EH (cell line): Measurements from ENCODE around the gene SF1.
A peak's percentile ranks its signal among the peaks of the same experiment; 100 is the strongest.

ENCODE experiments used
- DNase-seq: peaks from one replicate; pipeline ENCODE4 v3.0.0-alpha.2; 2015; ENCODE audit warnings: low read depth

The SF1 gene

DNA sequence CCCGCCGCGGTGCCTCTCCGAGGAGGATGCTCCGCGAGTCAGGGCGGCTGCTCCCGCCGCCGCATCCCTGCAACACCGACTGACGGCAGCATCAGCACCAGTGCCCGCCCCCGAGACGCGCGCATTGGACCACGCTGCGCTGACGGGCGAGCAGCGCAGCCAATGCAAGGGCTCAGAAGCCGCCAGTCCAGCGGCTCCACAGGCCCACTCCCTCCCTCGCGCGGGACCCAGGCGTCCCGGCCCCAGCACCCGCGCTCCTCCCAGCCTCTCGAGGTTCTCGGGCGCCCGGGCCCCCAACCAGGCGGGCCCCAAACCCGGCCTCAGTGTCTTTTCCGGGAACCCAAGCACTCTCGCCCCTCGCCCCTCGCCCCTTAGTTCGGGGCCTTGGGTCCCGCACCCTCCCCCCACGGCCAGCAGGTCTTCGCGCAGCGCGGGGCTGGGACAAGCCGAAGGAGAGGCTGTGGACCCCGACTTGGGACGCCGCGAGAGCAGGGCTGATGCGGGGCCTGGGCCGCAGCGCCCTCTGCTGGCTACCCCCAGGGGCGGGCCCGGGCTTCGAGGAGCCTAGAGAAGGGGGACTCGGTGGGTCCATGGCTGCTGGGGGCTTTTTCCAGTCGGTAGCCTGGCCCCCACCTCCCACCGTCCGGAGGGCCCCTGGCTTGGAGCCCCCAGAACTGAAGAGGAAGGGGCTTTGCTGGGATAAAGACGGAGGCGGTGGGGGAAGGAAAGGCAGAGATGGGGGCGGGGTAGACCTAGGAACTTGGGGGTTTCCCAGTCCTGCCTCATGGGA, 55.0 kb downstream of the SF1 start, which contains the start of gene NRXN2:
Gene NRXN2, minus strand, starts transcription at position 81 of the 790 bp plus-strand sequence. CDS start 9,498 bp downstream, outside the sequence.
- peak; percentile 84 for DNase-seq

DNA sequence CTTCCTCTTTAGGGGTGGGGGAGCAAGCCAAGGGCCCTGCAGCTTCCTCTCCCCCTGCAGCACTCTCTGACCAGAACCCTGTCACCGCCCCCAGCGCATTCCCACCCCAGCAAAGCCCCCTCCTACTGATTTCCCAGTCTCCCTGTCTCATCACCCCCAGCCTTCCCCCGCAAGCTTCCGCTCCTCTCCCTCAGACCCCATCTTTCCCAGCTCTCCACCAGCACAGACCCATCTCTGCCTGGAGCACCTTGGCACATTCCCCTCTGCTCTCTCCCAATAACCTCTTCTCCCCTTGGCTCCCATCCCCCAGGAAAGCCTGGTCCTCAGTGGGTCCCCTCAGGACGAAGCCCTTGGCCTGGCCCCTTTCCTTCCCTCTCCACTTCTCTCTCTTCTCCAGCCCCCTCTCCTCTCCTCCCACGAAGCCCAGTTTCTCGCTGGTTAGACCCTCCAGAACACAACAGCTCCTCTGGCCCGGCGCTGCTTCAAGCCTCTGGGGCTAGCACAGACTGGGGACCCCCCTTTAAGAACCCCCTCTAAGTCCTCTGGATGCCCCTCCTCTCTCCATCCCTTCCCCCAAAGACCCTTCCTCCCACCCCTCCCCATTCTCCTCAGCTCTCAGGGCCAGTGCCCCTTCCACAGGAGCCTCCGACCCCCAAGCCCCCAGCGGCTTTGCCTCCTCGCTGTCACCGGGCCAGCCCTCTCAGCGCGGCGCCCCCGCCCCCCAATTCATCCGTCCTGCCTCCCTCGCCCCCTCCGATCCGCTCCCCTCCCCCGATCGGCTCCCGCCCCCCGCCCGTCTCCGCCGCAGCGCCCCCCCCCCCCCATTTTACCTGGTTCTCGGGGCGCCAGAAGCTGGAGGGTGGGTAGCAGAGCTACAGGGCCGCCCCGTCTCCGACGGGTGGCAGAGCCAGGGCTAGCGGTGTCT, 55.9 kb downstream of the SF1 start:
- DNase-seq = no peak

DNA sequence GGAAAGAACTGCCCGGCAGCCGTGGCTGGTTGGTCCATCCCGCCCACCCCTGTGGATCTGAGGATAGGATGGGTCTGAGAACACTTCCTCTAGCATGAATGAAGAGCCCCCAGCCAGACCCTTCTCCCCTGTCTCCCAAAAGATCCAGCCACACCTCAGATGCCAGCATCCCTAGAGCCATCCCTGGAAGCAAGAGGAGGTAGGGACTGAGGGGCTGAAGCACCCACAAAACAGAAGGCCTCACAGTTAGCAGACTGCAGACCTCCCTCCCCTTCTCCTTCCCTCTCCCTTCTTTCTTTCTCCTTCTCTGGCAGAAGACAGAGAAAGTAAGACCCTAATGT, 57.0 kb downstream of the SF1 start:
- DNase-seq = no peak

DNA sequence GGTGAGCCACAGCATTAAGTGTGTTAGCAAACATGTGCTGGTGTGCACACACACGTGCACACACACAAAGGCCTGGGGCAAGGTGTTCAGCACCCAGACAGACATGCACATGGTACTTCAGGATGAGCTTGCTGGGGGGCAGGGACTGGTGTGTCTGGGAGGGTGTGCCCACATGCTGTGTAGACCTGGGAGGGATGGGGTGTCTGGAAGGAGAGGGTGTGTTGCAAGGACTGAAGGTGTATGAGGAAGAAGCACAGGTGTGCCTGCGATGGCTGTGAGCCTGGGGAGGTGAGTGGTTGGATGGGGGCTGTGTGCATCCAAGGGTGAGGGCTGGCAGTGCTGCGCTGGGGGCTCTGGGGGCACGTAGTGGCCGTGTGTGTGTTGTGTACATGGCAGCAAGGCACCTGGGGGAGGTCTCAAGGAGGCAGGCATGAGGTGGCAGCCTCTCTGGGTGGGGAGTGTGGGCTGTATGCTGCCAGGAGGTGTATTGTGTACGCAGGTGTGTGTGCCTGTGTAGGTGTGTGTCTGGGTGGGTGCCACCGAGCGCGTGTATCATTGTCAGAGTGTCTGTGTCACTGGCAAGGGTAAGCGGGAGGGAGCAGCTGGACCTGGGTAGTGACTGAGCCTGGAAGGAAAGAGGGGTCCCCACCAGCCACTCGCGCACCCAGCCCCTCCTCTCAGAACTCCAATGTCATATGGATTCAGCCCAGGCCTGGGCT, 57.5 kb downstream of the SF1 start:
- no peak for DNase-seq

DNA sequence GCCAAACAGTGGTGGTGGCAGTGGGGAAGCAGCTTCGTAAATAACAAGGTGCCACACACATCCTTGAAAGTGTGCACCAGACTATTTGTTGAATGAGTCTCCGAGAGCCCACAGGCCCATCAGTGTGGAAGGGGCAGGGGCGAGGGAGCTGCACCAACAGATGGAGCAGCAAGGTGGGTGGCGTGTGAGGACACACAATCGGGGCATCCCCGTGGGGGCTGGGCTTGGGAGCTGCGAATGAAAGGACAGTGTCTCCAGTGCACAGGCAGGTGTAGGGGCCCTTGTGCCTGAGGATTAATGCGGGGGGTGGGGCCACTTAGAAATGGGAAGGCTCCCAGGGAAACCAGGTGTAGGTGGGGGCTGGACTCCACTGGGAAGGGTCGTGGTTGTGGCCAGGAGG, 58.2 kb downstream of the SF1 start:
- no peak for DNase-seq

DNA sequence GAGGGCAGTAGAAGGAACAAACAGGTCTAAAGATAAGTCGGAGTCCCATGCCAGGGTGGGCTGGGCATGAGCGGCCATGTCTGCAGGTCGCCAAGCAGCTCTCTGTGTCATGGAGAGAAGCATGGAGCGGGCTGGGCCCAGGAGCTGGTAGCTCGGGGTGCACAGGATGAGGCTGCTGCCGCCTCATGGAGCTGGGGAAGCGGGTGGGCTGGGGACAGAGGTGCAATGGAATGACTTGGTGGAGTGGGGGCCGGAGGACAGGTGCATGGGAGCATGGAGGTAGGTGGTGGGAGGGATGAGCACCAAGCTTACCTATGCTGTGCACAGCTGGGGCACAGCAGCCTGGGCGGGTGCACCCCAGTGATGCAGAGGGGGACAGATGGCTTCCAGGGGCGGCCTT, 58.9 kb downstream of the SF1 start:
- DNase-seq = no peak

DNA sequence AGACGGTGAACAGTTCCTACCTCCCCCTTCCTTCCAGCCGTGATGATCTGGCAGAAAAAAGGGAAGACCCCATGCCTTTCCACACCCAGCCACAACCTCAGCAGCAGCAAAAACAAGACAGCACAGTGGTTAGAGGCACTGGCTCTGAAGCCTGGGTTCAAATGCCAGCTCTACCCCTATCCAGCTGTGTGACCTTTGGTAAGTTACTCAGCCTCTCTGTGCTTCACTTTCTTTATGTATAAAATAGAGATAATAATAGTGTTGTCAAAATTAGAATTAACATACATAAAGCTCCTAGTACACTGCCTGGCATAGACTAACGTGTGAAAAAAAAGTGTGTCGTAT, 59.6 kb downstream of the SF1 start:
- DNase-seq = no peak

DNA sequence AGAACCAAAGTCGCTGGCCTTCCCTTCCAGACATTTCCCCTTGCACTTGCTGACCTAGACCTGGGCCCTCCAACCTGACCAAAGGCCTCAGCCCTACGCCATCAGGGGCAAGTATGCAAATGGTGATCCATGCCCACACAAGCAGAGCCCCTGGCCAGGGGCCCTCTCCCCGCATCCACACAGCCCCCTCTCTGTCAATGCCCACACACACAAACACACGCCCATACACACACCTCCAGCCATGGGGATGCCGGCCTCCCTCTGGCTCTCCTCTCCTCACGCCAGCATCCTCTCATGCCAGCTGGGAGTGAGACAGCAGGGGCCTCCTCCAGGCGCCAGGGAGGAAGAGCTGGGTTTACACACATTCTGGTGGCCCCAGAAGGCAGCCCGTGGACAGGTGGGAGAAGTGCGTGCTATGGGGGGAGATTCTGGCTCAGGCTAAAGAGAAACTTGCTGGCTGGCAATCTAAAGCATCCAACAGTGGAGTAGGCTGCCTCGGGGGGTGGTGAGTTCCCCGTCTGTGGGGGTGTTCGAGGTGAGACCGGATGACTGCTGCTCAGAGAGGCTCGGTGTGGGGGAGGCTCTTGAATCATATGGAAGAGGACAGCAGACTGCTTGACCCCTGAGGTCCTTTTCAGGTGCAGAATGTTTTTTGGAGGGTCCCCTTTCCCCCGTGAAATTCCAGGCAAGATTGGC, 60.1 kb downstream of the SF1 start:
- DNase-seq = no peak

DNA sequence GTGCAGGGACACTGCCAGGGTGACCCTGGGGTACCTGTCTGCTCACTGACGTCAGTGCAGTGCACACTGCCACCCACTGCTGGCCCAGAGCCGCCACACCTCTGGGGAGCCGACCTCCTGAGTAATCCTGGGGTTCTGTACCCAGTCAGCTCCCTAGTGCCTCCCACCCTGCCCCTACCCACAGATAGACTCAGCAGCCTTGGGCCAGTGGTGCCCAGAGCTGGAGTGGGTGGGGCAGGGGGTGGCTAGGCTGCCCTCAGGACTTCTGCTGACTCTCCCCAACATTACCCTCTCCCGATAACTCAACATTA, 61.1 kb downstream of the SF1 start:
- no peak for DNase-seq

DNA sequence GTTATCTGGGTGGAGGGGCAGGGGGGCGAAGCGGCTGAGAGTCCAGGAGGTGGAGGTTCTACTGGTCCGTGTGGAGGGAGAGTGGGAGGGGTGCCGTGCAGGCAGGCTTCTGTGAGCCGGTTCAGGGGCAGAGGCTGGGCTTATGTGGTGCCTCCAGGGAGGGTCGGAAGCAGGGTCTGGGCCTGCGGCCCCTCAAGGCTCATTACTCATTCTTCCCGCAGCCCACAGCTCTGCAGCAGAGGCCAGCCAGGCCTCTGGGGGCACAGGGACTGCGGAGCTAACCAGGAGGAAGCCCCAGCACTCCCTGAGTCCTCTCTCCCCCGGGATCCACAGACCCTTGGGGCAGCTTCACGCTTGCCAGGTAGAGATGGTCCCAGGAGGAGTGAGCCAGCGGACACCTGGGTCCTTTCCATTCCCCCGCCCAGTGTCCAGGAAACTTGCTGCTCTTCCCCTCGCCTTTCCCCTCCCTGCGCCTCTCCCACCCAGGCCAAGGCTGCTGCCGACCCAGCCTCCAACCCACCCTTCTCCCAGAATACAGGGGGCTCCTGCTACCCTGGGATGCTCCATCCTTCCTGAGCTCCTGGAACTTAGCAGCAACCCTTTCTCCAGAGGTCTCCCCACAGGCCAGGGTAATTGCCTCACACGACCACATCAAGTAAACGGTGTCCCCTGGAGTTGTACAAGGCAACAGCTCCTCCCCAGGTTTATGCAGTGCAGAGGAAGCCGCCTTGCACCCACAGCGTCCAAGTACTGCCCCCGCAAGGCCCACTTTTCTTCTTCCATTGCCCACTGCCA, 61.7 kb downstream of the SF1 start:
- DNase-seq = no peak

DNA sequence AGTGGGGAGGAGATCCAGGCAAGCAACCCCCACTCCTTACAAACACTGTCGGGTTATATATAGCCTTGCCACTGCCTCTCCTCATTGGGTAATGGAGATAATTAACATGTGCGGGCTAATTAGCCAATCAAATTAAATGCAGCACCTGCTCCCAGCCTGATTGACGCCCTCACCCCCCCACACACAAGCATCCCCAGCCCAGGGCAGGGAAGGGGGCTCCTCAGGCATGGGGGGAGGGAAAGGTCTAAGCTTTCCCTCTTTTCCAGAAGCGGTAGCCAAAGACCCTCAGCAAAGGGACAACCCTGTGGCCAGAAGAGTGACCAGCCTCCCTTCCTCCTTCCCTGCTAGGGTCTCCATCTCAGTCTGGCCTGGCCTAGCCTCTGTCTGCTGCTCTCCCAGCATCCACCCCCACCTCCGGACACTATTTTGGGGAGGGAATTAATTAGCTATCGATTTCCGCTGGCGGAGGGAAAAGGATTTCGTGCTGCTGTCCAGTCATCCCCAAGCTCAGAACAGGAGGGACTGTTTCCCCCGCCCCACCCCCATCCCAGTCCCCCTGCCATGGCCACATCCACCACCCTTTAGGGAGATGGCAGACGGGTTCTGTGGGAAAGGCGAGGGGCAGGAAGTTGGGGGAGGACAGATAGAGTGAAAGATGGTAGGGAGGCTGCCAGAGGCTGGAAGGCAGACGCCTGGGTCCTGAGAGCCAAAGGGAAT, 62.4 kb downstream of the SF1 start:
- no peak for DNase-seq

DNA sequence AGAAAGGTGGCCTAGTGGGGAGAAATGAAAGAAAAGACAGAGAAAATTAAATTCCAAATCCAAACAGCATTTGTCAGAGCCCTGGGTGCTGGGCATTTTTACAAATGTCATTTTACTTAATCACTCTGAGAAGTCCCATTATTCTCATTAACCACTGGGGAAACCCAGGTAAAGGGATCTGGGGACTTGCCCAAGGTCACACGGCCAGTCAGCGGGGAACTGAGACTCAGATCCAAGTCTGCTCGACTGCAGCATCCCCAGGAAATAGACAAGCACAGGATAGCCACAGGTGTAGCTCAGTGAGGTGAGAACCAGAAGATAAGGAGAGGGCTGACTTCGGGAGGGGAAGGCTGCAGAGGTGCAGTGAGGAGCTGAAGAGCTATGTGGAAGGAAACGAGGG, 63.2 kb downstream of the SF1 start:
- DNase-seq = no peak

DNA sequence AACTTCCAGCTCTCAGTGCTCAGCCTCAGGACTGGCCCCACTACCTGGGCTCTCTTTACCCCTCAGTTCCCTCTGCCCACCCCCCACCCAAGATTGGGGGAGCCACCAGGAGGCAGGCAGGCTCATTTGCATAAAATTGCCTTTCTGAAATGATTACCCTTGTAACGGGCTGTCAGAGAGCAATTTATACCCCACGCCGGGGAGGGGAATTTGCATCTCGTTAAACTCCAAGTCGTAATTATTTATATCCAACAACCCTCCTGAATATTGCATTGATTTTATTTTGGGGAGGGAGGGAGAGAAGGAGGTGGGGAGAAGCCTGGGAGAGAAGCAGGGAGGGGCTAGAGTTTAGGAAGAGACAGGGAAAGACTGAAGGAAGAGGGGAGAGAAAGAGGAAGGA, 63.7 kb downstream of the SF1 start:
- no peak for DNase-seq
